PC-3 (cell line): Measurements from ENCODE around the gene CDKN2AIP.

Experiments
- EZH2 ChIP-seq: fragments of 300-600 bp; sonication (generic); IDR thresholded peaks from one replicate; pipeline ENCODE4 v1.6.1; 2017; ENCODE audit warnings: antibody characterized with exemption, mild to moderate bottlenecking, low read length; ENCODE audit not compliant: unreplicated experiment
- TF ChIP-seq, protein P1 (sequence below): fragments of 300-600 bp; sonication (generic); conservative IDR thresholded peaks from 2 replicates; pipeline ENCODE4 v1.5.1; 2017; ENCODE audit warnings: antibody characterized with exemption, low read depth, mild to moderate bottlenecking, low read length

DNA sequence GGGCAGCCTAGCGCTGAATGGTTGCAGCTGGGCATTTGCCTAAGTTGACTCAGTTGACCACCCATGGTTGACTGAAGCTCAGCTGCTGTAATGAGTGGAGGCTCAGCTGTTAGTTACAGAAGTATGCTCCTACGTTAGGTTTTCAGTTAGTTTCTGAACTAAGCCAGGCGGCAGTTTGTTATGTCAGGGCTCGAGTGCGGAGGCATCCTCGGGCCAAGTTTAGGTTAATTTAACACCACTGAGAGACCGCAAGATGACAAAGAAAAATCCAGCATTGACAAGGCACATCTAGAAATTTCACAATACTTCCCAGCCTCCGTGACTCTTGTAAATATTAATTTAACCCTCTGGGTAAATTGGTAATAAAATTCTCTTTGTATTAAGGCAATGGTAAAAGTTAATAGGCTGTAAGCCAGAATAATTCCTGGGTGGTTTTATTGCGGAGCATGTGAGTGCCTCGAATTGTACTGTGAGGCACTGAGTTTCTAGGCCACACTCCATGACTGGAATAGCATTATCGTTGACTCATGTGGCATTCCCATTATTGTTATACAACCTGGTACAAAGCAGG is 33.1 kb upstream of the CDKN2AIP start:
- TF ChIP-seq, protein P1, sequence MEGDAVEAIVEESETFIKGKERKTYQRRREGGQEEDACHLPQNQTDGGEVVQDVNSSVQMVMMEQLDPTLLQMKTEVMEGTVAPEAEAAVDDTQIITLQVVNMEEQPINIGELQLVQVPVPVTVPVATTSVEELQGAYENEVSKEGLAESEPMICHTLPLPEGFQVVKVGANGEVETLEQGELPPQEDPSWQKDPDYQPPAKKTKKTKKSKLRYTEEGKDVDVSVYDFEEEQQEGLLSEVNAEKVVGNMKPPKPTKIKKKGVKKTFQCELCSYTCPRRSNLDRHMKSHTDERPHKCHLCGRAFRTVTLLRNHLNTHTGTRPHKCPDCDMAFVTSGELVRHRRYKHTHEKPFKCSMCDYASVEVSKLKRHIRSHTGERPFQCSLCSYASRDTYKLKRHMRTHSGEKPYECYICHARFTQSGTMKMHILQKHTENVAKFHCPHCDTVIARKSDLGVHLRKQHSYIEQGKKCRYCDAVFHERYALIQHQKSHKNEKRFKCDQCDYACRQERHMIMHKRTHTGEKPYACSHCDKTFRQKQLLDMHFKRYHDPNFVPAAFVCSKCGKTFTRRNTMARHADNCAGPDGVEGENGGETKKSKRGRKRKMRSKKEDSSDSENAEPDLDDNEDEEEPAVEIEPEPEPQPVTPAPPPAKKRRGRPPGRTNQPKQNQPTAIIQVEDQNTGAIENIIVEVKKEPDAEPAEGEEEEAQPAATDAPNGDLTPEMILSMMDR: no peak
- no peak for TF ChIP-seq EZH2
